Subcutaneous adipose tissue (tissue), 4 donors: ENCODE data around the gene MYBPC2. TPM values are rescaled to one million over a fixed set of nuclear protein-coding genes. Genes with fewer than 3 reads are reported as not detected.

Experiments used
- total RNA-seq, 4 donors: library from RNA; depleted of rRNA; stranded (reverse); fragments of >200 nt; gene quantifications; one replicate each; pipeline ENCODE4 v1.1.0, GENCODE V29; 2016
- TF ChIP-seq, protein P1 (sequence below): fragments of 450-650 bp; IDR thresholded peaks from one replicate; pipeline ENCODE4 v1.5.1; 2016; ENCODE audit warnings: low read depth, mild to moderate bottlenecking, control low read depth, antibody characterized with exemption, moderate library complexity

The MYBPC2 gene
- not detected for total RNA-seq

DNA sequence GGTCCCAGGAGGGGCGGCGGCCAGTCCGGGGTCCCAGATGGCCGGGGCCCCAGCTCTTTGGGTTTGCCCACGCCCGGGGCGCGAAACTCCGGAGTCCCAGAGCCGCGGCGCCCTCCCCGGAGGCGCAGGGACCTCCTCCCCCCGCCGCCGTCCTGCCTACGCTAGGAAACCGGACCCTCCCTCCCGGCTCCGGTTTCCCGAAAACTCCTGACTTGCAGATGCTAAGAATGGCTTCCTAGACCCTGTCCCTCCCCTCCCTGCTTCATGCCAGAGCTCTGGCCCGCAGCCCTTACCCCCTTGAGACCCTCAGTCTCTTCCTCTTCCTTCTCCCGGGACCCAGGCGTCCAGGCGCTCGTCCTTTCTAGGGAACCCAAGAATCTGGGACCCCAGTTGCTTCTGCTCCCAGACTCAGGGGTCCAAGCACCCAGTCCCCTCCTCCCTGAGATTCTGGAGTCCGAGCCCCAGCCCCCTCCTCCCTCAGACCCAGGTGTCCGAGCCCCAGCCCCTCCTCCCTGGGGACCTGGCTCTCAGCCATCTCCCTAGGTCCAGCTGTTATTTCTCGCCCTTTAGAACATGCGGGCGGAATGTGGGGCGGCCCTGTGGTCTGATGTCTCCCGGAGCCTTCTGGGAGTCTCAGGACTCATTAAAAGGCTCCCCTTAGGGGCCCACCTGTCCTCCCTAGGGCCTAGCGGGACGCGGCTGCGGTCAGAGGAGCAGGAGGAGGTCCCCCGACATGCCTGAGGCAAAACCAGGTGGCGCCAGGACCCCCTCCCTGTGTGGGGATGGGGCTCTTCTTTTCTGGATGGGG lies at the start of gene MYBPC2:
Gene MYBPC2, plus strand, starts transcription at position 672 of the 808 bp plus-strand sequence. Its CDS starts 62 bp downstream, at position 734.
- TF ChIP-seq, protein P1, sequence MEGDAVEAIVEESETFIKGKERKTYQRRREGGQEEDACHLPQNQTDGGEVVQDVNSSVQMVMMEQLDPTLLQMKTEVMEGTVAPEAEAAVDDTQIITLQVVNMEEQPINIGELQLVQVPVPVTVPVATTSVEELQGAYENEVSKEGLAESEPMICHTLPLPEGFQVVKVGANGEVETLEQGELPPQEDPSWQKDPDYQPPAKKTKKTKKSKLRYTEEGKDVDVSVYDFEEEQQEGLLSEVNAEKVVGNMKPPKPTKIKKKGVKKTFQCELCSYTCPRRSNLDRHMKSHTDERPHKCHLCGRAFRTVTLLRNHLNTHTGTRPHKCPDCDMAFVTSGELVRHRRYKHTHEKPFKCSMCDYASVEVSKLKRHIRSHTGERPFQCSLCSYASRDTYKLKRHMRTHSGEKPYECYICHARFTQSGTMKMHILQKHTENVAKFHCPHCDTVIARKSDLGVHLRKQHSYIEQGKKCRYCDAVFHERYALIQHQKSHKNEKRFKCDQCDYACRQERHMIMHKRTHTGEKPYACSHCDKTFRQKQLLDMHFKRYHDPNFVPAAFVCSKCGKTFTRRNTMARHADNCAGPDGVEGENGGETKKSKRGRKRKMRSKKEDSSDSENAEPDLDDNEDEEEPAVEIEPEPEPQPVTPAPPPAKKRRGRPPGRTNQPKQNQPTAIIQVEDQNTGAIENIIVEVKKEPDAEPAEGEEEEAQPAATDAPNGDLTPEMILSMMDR: no peak

DNA sequence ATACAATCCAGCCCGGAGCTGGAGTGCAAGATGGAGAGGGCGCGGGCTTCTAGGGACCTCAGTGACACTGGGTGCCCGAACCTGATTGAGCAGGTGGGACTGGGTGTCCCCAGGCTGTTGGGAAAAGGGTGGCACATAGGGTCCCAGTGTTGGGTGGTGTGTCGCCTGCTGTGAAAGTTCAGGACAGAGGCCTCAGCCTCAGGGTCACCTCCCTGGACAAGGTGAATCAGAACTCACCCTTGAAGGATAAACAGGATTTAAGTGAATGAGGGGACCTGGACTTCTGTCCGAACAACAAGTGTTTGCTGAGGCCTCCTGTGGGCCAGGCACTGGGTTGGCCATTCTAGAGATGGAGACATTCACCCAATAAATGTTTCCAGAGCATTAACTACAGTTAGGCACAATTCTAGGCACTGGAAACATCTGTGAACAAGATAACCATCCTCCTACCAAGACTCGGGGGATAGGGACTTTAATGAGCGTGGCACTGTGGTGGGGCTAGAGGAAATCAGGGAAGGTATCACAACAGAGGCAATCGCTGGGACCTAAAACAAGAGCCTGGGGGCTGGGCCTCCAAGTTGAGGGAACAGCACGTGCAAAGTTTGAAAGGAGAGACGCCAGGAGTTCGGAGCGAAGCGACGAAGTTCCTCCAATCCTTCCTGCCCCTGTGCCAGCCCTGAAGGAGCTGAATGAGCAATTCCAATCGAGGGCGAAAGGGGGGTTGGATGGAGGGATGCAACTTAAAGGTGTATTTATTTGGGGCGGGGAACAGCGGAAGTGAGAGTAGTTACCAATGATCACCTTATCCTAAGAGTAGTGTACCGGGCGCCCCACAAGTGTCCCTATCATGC lies 49.5 kb upstream of the MYBPC2 start:
- TF ChIP-seq, protein P1: no peak

- TF ChIP-seq, protein P1: no peak
Measured at GRCh38 chr19:50383852-50384684, 48.6 kb upstream of the MYBPC2 start, which contains the start of gene POLD1. TSS of gene POLD1 (plus strand) at chr19:50384347. CDS start at chr19:50398852, 14,505 bp downstream.

GRCh38 chr19:50384685-50385535 lies 47.8 kb upstream of the MYBPC2 start:
- TF ChIP-seq, protein P1: no peak

GRCh38 chr19:50387176-50387867 lies 45.4 kb upstream of the MYBPC2 start:
- TF ChIP-seq, protein P1: no peak

DNA sequence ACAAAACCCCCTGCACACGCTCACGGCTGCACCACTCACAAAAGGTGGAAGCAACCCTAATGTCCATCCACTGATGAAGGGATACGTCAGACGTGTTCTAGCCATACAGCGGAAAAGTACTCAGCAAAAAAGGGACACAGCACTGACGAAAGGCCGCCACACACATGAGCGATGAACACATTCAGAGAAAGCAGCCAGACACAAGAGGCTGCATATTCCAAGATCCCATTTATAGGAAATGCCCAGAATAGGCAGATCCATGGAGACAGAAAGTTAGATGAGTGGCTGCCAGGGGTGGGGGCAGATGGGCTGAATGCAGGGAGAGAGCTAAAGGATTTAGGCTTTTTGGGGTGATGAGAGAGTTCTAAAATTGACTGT lies 44.8 kb upstream of the MYBPC2 start:
- TF ChIP-seq, protein P1: no peak
